HL-60 (cell line): ENCODE results near the gene MYL12B.

Experiments used
- CTCF ChIP-seq: IDR thresholded peaks from one replicate; pipeline ENCODE4 v1.5.1; 2011; ENCODE audit warnings: low read length, control low read depth, inconsistent platforms; ENCODE audit not compliant: insufficient read depth
- GABPA ChIP-seq: IDR thresholded peaks from 2 replicates; pipeline ENCODE4 v1.6.1; 2012; ENCODE audit warnings: low read depth
- POLR2AphosphoS5 ChIP-seq: IDR thresholded peaks from 2 replicates; pipeline ENCODE4 v1.6.1; 2012; ENCODE audit warnings: low read depth
- TF ChIP-seq, protein P1 (sequence below): IDR thresholded peaks from 2 replicates; pipeline ENCODE4 v1.6.1; 2012; ENCODE audit warnings: low read depth; ENCODE audit not compliant: insufficient replicate concordance

GRCh38 chr18:3313685-3314084, 51.8 kb downstream of the MYL12B start:
- TF ChIP-seq CTCF (no peak), POLR2AphosphoS5 (no peak), GABPA (no peak)
- TF ChIP-seq, protein P1, sequence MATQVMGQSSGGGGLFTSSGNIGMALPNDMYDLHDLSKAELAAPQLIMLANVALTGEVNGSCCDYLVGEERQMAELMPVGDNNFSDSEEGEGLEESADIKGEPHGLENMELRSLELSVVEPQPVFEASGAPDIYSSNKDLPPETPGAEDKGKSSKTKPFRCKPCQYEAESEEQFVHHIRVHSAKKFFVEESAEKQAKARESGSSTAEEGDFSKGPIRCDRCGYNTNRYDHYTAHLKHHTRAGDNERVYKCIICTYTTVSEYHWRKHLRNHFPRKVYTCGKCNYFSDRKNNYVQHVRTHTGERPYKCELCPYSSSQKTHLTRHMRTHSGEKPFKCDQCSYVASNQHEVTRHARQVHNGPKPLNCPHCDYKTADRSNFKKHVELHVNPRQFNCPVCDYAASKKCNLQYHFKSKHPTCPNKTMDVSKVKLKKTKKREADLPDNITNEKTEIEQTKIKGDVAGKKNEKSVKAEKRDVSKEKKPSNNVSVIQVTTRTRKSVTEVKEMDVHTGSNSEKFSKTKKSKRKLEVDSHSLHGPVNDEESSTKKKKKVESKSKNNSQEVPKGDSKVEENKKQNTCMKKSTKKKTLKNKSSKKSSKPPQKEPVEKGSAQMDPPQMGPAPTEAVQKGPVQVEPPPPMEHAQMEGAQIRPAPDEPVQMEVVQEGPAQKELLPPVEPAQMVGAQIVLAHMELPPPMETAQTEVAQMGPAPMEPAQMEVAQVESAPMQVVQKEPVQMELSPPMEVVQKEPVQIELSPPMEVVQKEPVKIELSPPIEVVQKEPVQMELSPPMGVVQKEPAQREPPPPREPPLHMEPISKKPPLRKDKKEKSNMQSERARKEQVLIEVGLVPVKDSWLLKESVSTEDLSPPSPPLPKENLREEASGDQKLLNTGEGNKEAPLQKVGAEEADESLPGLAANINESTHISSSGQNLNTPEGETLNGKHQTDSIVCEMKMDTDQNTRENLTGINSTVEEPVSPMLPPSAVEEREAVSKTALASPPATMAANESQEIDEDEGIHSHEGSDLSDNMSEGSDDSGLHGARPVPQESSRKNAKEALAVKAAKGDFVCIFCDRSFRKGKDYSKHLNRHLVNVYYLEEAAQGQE, result no peak
